ENCODE results near the gene RAB3C.

Gene RAB3C

DNA sequence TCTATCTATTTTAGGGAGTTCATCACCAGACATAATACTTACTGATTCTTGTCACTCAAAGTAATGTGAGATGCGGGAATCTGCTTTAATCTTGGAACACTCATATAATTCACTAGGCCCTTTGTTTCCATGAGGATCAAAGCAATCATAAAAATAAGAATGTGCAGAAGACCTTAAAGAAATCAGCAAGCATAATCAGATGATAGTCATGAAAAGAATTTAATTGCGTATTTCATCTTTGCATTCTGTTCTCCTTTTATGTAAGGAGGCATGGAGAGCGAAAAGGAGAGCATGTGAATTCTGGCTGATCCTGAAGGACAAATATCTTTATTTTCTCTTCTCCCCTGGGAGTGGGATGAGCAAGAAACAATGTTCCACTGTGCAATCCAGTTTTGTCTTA, 128.0 kb downstream of the RAB3C start:
- TF ChIP-seq EZH2phosphoT487 (IDR thresholded peaks at IDR 0.05; ENCODE audit: low read depth), result no peak
- TF ChIP-seq, protein P1, sequence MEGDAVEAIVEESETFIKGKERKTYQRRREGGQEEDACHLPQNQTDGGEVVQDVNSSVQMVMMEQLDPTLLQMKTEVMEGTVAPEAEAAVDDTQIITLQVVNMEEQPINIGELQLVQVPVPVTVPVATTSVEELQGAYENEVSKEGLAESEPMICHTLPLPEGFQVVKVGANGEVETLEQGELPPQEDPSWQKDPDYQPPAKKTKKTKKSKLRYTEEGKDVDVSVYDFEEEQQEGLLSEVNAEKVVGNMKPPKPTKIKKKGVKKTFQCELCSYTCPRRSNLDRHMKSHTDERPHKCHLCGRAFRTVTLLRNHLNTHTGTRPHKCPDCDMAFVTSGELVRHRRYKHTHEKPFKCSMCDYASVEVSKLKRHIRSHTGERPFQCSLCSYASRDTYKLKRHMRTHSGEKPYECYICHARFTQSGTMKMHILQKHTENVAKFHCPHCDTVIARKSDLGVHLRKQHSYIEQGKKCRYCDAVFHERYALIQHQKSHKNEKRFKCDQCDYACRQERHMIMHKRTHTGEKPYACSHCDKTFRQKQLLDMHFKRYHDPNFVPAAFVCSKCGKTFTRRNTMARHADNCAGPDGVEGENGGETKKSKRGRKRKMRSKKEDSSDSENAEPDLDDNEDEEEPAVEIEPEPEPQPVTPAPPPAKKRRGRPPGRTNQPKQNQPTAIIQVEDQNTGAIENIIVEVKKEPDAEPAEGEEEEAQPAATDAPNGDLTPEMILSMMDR (IDR thresholded peaks at IDR 0.05; ENCODE audit: low read depth, low read length), result no peak
- no peaks in the 10 kb centered on the region for H3K27me3 ChIP-seq (ENCODE audit: low read depth, low read length)
- H3K9ac ChIP-seq (ENCODE audit: low read length), result no peak overlapping the region
- H3K9me3 ChIP-seq (ENCODE audit: insufficient read depth, low read length), result no peaks in the 10 kb centered on the region
- no peaks in the 10 kb centered on the region for H3K79me2 ChIP-seq (ENCODE audit: low read length)
- H3K4me1 ChIP-seq (ENCODE audit: low read length), result no peaks in the 10 kb centered on the region
- no peaks in the 10 kb centered on the region for H3K36me3 ChIP-seq (replicated peaks; ENCODE audit: low read depth, low read length)
- no peak overlapping the region for H2AFZ ChIP-seq (ENCODE audit: low read depth, low read length)
- H3K27ac ChIP-seq (ENCODE audit: low read length), result no peak overlapping the region
- no peak overlapping the region for H3K4me2 ChIP-seq (ENCODE audit: low read length)
- no peaks in the 10 kb centered on the region for H4K20me1 ChIP-seq (ENCODE audit: insufficient read depth, low read length)
- H3K4me3 ChIP-seq (ENCODE audit: low read length), result no peak overlapping the region

DNA sequence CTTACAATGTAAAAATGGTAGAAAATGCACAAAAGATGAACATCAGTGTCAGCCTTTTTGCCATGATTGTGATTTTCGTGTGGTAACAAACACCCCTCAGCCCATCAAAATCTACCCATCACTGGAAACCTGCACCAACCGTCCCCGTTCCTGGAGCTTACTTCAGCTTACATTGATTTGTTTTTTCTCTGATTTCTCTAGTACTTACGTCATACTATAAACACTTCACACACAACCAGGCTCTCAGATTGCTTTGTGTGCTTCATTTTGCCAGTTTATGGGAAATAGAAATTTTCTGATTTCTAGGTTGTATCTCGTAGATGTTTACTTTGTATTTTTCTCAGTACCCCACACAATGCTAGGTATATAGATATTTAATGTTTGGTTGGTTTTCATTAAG, 129.1 kb downstream of the RAB3C start:
- no peaks in the 10 kb centered on the region for H3K36me3 ChIP-seq (replicated peaks; ENCODE audit: low read depth, low read length)
- no peak overlapping the region for H3K9ac ChIP-seq (ENCODE audit: low read length)
- no peaks in the 10 kb centered on the region for H3K4me1 ChIP-seq (ENCODE audit: low read length)
- TF ChIP-seq, protein P1 (IDR thresholded peaks at IDR 0.05; ENCODE audit: low read depth, low read length), result no peak
- no peak for TF ChIP-seq EZH2phosphoT487 (IDR thresholded peaks at IDR 0.05; ENCODE audit: low read depth)
- no peak overlapping the region for H2AFZ ChIP-seq (ENCODE audit: low read depth, low read length)
- H3K9me3 ChIP-seq (ENCODE audit: insufficient read depth, low read length), result no peaks in the 10 kb centered on the region
- H3K27ac ChIP-seq (ENCODE audit: low read length), result no peak overlapping the region
- no peak overlapping the region for H3K4me2 ChIP-seq (ENCODE audit: low read length)
- H3K27me3 ChIP-seq (ENCODE audit: low read depth, low read length), result no peaks in the 10 kb centered on the region
- no peak overlapping the region for H3K4me3 ChIP-seq (ENCODE audit: low read length)
- H4K20me1 ChIP-seq (ENCODE audit: insufficient read depth, low read length), result no peaks in the 10 kb centered on the region
- H3K79me2 ChIP-seq (ENCODE audit: low read length), result no peaks in the 10 kb centered on the region

DNA sequence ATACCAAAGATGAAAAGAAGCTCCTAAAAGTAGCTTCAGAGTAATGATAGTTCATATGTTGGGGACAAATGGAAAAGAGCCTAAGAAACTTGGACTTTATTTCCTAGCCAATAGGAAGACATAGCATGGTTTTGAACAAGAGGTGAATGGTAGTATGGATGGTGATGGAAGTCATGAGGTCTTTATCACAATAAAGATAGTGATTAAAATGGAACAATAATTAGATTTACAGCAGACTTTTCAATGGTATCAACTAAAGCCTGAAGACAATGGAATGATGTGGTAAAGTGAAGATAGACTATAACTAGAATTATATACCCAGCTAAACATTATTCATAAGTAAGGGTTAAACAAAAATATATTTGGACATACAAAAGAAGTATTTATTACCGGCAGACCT, 131.2 kb downstream of the RAB3C start:
- Histone ChIP-seq H3K9ac (ENCODE audit: low read length) (no peak overlapping the region), H3K79me2 (ENCODE audit: low read length) (no peaks in the 10 kb centered on the region), H3K4me2 (ENCODE audit: low read length) (no peak overlapping the region), H3K27ac (ENCODE audit: low read length) (no peak overlapping the region), H3K27me3 (ENCODE audit: low read depth, low read length) (no peaks in the 10 kb centered on the region), H3K4me3 (ENCODE audit: low read length) (no peak overlapping the region), H3K4me1 (ENCODE audit: low read length) (no peaks in the 10 kb centered on the region), H4K20me1 (ENCODE audit: insufficient read depth, low read length) (no peaks in the 10 kb centered on the region), H2AFZ (ENCODE audit: low read depth, low read length) (no peak overlapping the region), H3K36me3 (replicated peaks; ENCODE audit: low read depth, low read length) (no peaks in the 10 kb centered on the region), H3K9me3 (ENCODE audit: insufficient read depth, low read length) (no peaks in the 10 kb centered on the region)
- TF ChIP-seq EZH2phosphoT487 (IDR thresholded peaks at IDR 0.05; ENCODE audit: low read depth), result no peak
- TF ChIP-seq, protein P1 (IDR thresholded peaks at IDR 0.05; ENCODE audit: low read depth, low read length), result no peak

DNA sequence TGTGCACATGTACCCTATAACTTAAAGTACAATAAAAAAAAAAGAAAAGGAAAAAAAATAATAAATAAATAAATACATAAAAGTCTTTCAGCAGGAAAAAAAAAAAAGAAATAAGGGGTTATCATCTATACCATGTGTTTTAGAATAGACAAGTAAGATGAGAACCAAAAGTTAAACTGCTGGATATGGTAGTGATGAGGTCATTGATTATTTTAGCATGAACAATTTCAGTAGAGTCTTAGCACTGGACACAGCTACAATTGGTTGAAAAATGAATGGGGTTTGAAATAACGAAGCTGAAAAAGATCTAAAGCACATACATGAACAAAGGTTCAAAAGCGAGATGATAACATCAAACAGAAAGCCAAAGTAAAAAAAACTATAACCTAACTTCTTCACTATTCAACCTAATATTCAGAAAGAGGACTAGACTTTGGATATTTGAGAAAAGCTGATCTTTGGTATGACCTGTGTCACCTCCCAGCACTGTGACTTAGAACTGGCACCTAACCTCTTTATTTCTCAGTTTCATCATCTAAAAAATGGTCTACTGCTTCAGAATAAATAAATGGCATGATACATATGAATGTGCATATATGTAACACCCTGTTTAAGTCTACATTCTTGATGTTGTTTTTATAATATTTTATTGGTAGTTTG, 133.3 kb downstream of the RAB3C start:
- Histone ChIP-seq H3K9me3 (ENCODE audit: insufficient read depth, low read length) (no peaks in the 10 kb centered on the region), H3K9ac (ENCODE audit: low read length) (no peak overlapping the region), H2AFZ (ENCODE audit: low read depth, low read length) (no peak overlapping the region), H3K79me2 (ENCODE audit: low read length) (no peaks in the 10 kb centered on the region), H3K27me3 (ENCODE audit: low read depth, low read length) (no peaks in the 10 kb centered on the region), H3K27ac (ENCODE audit: low read length) (no peak overlapping the region), H3K36me3 (replicated peaks; ENCODE audit: low read depth, low read length) (no peaks in the 10 kb centered on the region), H3K4me1 (ENCODE audit: low read length) (no peaks in the 10 kb centered on the region), H4K20me1 (ENCODE audit: insufficient read depth, low read length) (no peaks in the 10 kb centered on the region), H3K4me3 (ENCODE audit: low read length) (no peak overlapping the region), H3K4me2 (ENCODE audit: low read length) (no peak overlapping the region)
- TF ChIP-seq, protein P1 (IDR thresholded peaks at IDR 0.05; ENCODE audit: low read depth, low read length), result no peak
- no peak for TF ChIP-seq EZH2phosphoT487 (IDR thresholded peaks at IDR 0.05; ENCODE audit: low read depth)
